H9 (cell line): Measurements from ENCODE around the gene SMIM22. TPM values are rescaled to one million over a fixed set of nuclear protein-coding genes. Genes with fewer than 3 reads are reported as not detected.

ENCODE experiments used
- DNase-seq: peaks from one replicate; pipeline ENCODE4 v3.0.0-alpha.2; 2017
- H2AFZ ChIP-seq: one replicate; pipeline ENCODE4 v1.6.1; 2013; ENCODE audit warnings: mild to moderate bottlenecking, low read length, control low read depth, moderate library complexity
- H2AK5ac ChIP-seq: 2 replicates; pipeline ENCODE4 v1.6.1; 2013; ENCODE audit warnings: low read length, control low read depth, mixed read lengths; ENCODE audit not compliant: insufficient read length
- H2BK120ac ChIP-seq: one replicate; pipeline ENCODE4 v1.6.1; 2013; ENCODE audit warnings: low read depth, mild to moderate bottlenecking, low read length, control low read depth, inconsistent platforms; ENCODE audit not compliant: poor library complexity, severe bottlenecking
- H2BK12ac ChIP-seq: 2 replicates; pipeline ENCODE4 v1.6.1; 2013; ENCODE audit warnings: low read length, control low read depth, mixed read lengths, low read depth; ENCODE audit not compliant: insufficient read length
- H2BK15ac ChIP-seq: 2 replicates; pipeline ENCODE4 v1.6.1; 2013; ENCODE audit warnings: low read depth, low read length, control low read depth
- H2BK20ac ChIP-seq: one replicate; pipeline ENCODE4 v1.6.1; 2013; ENCODE audit warnings: low read depth, mild to moderate bottlenecking, low read length, control low read depth, inconsistent platforms; ENCODE audit not compliant: poor library complexity, severe bottlenecking
- H2BK5ac ChIP-seq: 2 replicates; pipeline ENCODE4 v1.6.1; 2013; ENCODE audit warnings: low read length, control low read depth, mixed read lengths; ENCODE audit not compliant: insufficient read length
- H3K14ac ChIP-seq: 2 replicates; pipeline ENCODE4 v1.6.1; 2013; ENCODE audit warnings: low read length, control low read depth; ENCODE audit not compliant: insufficient read depth
- H3K18ac ChIP-seq: 2 replicates; pipeline ENCODE4 v1.6.1; 2013; ENCODE audit warnings: low read depth, mild to moderate bottlenecking, mixed read lengths, low read length, control low read depth; ENCODE audit not compliant: insufficient read length
- H3K23ac ChIP-seq: 2 replicates; pipeline ENCODE4 v1.6.1; 2013; ENCODE audit warnings: low read length, control low read depth, mixed read lengths, low read depth; ENCODE audit not compliant: insufficient read length
- H3K23me2 ChIP-seq: 2 replicates; pipeline ENCODE4 v1.6.1; 2013; ENCODE audit warnings: low read depth, mild to moderate bottlenecking, mixed read lengths, low read length, control low read depth; ENCODE audit not compliant: insufficient read length, poor library complexity, severe bottlenecking
- H3K27ac ChIP-seq: 2 replicates; pipeline ENCODE4 v1.5.1; 2013; ENCODE audit warnings: low read length, control low read depth, mixed read lengths, low read depth; ENCODE audit not compliant: insufficient read length
- H3K27me3 ChIP-seq: 2 replicates; pipeline ENCODE4 v1.6.1; 2013; ENCODE audit warnings: low read length, control low read depth, inconsistent platforms; ENCODE audit not compliant: insufficient read depth
- H3K4ac ChIP-seq: 2 replicates; pipeline ENCODE4 v1.6.1; 2013; ENCODE audit warnings: low read depth, mild to moderate bottlenecking, control low read depth, inconsistent platforms, low read length, moderate library complexity
- H3K4me1 ChIP-seq: 2 replicates; pipeline ENCODE4 v1.6.1; 2013; ENCODE audit warnings: low read length, control low read depth, inconsistent platforms; ENCODE audit not compliant: insufficient read depth
- H3K4me2 ChIP-seq: 2 replicates; pipeline ENCODE4 v1.6.1; 2013; ENCODE audit warnings: low read length, control low read depth, mixed read lengths; ENCODE audit not compliant: insufficient read length, insufficient read depth
- H3K56ac ChIP-seq: 2 replicates; pipeline ENCODE4 v1.6.1; 2013; ENCODE audit warnings: low read depth, mild to moderate bottlenecking, mixed read lengths, low read length, control low read depth; ENCODE audit not compliant: insufficient read length
- H3K79me1 ChIP-seq: 2 replicates; pipeline ENCODE4 v1.6.1; 2013; ENCODE audit warnings: low read depth, mild to moderate bottlenecking, moderate library complexity, low read length, control low read depth, inconsistent platforms; ENCODE audit not compliant: insufficient read depth, poor library complexity, severe bottlenecking
- H3K79me2 ChIP-seq: 2 replicates; pipeline ENCODE4 v1.6.1; 2013; ENCODE audit warnings: low read length, control low read depth, inconsistent platforms; ENCODE audit not compliant: insufficient read depth
- H3K9ac ChIP-seq: 2 replicates; pipeline ENCODE4 v1.6.1; 2013; ENCODE audit warnings: low read length, control low read depth, mixed read lengths; ENCODE audit not compliant: insufficient read length; ENCODE audit errors: extremely low read depth
- H3K9me3 ChIP-seq: one replicate; pipeline ENCODE4 v1.6.1; 2013; ENCODE audit warnings: low read depth, low read length, inconsistent platforms; ENCODE audit not compliant: control insufficient read depth
- H3T11ph ChIP-seq: one replicate; pipeline ENCODE4 v1.6.1; 2013; ENCODE audit warnings: mild to moderate bottlenecking, low read length, control low read depth, inconsistent platforms
- H4K20me1 ChIP-seq: one replicate; pipeline ENCODE4 v1.6.1; 2013; ENCODE audit not compliant: control insufficient read depth, insufficient read length, insufficient read depth
- H4K5ac ChIP-seq: 2 replicates; pipeline ENCODE4 v1.6.1; 2013; ENCODE audit warnings: low read depth, mild to moderate bottlenecking, mixed read lengths, low read length, control low read depth; ENCODE audit not compliant: insufficient read length
- H4K8ac ChIP-seq: replicated peaks from 2 replicates; pipeline ENCODE4 v1.6.1; 2013; ENCODE audit warnings: low read length, control low read depth, mixed read lengths, low read depth; ENCODE audit not compliant: insufficient read length
- H4K91ac ChIP-seq: 2 replicates; pipeline ENCODE4 v1.6.1; 2013; ENCODE audit warnings: low read depth, mild to moderate bottlenecking, moderate library complexity, mixed read lengths, low read length, control low read depth; ENCODE audit not compliant: insufficient read length
- H3K27ac Mint-ChIP-seq, 3 experiments: 2 replicates in 2 of 3; 3 replicates in 1 of 3; pipeline ENCODE4 v1.8.0; 2020 to 2021; ENCODE audit warnings: mixed read lengths in 3 of 3, mild to moderate bottlenecking in 1 of 3, moderate library complexity in 1 of 3
- H3K27me3 Mint-ChIP-seq: 2 replicates; pipeline ENCODE4 v1.8.0; 2021; ENCODE audit warnings: low read depth, mild to moderate bottlenecking, moderate library complexity, mixed read lengths
- H3K36me3 Mint-ChIP-seq, 3 experiments: 2 replicates in 2 of 3; 3 replicates in 1 of 3; pipeline ENCODE4 v1.8.0; 2020 to 2021; ENCODE audit warnings: low read depth in 3 of 3, mixed read lengths in 3 of 3; ENCODE audit not compliant: insufficient read depth in 1 of 3
- H3K4me1 Mint-ChIP-seq, 2 experiments: 2 replicates each; pipeline ENCODE4 v1.8.0; 2020; ENCODE audit warnings: mixed read lengths in 2 of 2
- H3K4me3 Mint-ChIP-seq, 2 experiments: 2 replicates in 1 of 2; 3 replicates in 1 of 2; pipeline ENCODE4 v1.8.0; 2020 to 2021; ENCODE audit warnings: mild to moderate bottlenecking in 2 of 2, mixed read lengths in 2 of 2, moderate library complexity in 1 of 2
- H3K9me3 Mint-ChIP-seq, 2 experiments: 2 replicates in 1 of 2; 3 replicates in 1 of 2; pipeline ENCODE4 v1.8.0; 2020; ENCODE audit warnings: mild to moderate bottlenecking in 2 of 2, mixed read lengths in 2 of 2, moderate library complexity in 1 of 2
- CTCF ChIP-seq: fragments of 200-600 bp; sonication (generic); conservative IDR thresholded peaks from 3 replicates; pipeline ENCODE4 v1.8.0; 2021; ENCODE audit warnings: antibody characterized with exemption, mild to moderate bottlenecking
- WGBS: extraction: QIAGEN DNeasy Blood & Tissue Kit; methylation state at CpG from one replicate; pipeline ENCODE4 v1.1.7; 2013; ENCODE audit warnings: missing lambda C conversion rate, low lambda C conversion rate, mixed read lengths; ENCODE audit not compliant: insufficient read length; ENCODE audit errors: extremely low coverage; 5-methylcytosine and 5-hydroxymethylcytosine counted together
- total RNA-seq: library from RNA; stranded (reverse); gene quantifications from 2 replicates; pipeline ENCODE4 v1.2.1, GENCODE V29; 2021

Gene SMIM22
- total RNA-seq, 1 experiment from 2014 or later: not detected

GRCh38 chr16:4801962-4802658 is 6.9 kb downstream of the SMIM22 start, which contains the start of gene ROGDI:
TSS of gene ROGDI (minus strand) at chr16:4802633. CDS start at chr16:4802571, 62 bp downstream.
- peak within 1 kb of the TSS; percentile 65 for H3K18ac ChIP-seq
- no peaks in the 10 kb centered on the region for H3K27me3 ChIP-seq
- no CpG with 5 or more reads among the region's 70 CpGs for WGBS
- no peak within 1 kb of the TSS for H3K4ac ChIP-seq
- H3K79me1 ChIP-seq: no peaks in the 10 kb centered on the region
- no peak for TF ChIP-seq CTCF
- H3T11ph ChIP-seq: no peak within 1 kb of the TSS
- no peak within 1 kb of the TSS for H4K5ac ChIP-seq
- H4K20me1 ChIP-seq: no peaks in the 10 kb centered on the region
- no peak within 1 kb of the TSS for H2BK20ac ChIP-seq
- no peak within 1 kb of the TSS for H3K56ac ChIP-seq
- H2BK120ac ChIP-seq: no peak within 1 kb of the TSS
- H3K9ac ChIP-seq: peak within 1 kb of the TSS; percentile 66
- H2BK15ac ChIP-seq: no peak within 1 kb of the TSS
- H2BK5ac ChIP-seq: no peak within 1 kb of the TSS
- no peaks in the 10 kb centered on the region for H3K9me3 Mint-ChIP-seq
- peak; percentile 95 for DNase-seq
- H3K27ac ChIP-seq: no peak within 1 kb of the TSS
- H3K27me3 Mint-ChIP-seq: no peaks in the 10 kb centered on the region; the same call in 1 of the 2 replicates
- H4K8ac ChIP-seq: no peak within 1 kb of the TSS
- H3K23me2 ChIP-seq: peaks cover 7% of the 10 kb centered on the region
- no peaks in the 10 kb centered on the region for H3K4me1 ChIP-seq
- H4K91ac ChIP-seq: no peak within 1 kb of the TSS
- H2AFZ ChIP-seq: no peak within 1 kb of the TSS
- peak within 1 kb of the TSS; percentile 83 for H3K4me2 ChIP-seq
- H3K4me1 Mint-ChIP-seq: peaks cover 17 to 31% of the 10 kb centered on the region in 2 experiments
- peak within 1 kb of the TSS; percentile 85 for H3K14ac ChIP-seq
- H3K9me3 ChIP-seq: no peaks in the 10 kb centered on the region
- H3K4me3 Mint-ChIP-seq: peak within 1 kb of the TSS; percentile 76 to 85
- H3K79me2 ChIP-seq: no peaks in the 10 kb centered on the region
- H2AK5ac ChIP-seq: no peak within 1 kb of the TSS
- no peak within 1 kb of the TSS for H2BK12ac ChIP-seq
- H3K36me3 Mint-ChIP-seq: peaks cover 11 to 43% (median 36%) of the 10 kb centered on the region in 3 experiments
- H3K23ac ChIP-seq: no peak within 1 kb of the TSS
- H3K27ac Mint-ChIP-seq: peak within 1 kb of the TSS; percentile 72 to 81 (median 76); a peak in 5 of 7 replicates
